ENCODE data around the gene IL6R.
"Not testable (repeated sequence)": the region's sequence is repeated elsewhere in the genome, so short reads cannot be mapped to it uniquely, and the experiment has no call there.

Gene IL6R

GRCh38 chr1:154420961-154421924 lies 16.1 kb downstream of the IL6R start:
- no peak for DNase-seq
- in situ Hi-C loops (cut with HindIII; ENCODE audit: low pct_ligation_motif_present, low pct_unique_long_range_greater_than_20kb, low sequenced_read_pairs) = no loop called here

- DNase-seq; in situ Hi-C loops (cut with HindIII; ENCODE audit: low pct_ligation_motif_present, low pct_unique_long_range_greater_than_20kb, low sequenced_read_pairs): not testable (repeated sequence)
Measured at GRCh38 chr1:154422049-154422448, 16.9 kb downstream of the IL6R start.

GRCh38 chr1:154422521-154422920 lies 17.4 kb downstream of the IL6R start:
- no peak for DNase-seq
- in situ Hi-C loops (cut with HindIII; ENCODE audit: low pct_ligation_motif_present, low pct_unique_long_range_greater_than_20kb, low sequenced_read_pairs) = no loop called here

GRCh38 chr1:154423304-154423987 lies 18.3 kb downstream of the IL6R start:
- DNase-seq = peak; percentile 71
- in situ Hi-C loops (cut with HindIII; ENCODE audit: low pct_ligation_motif_present, low pct_unique_long_range_greater_than_20kb, low sequenced_read_pairs) = no loop called here

GRCh38 chr1:154423988-154424326 lies 18.8 kb downstream of the IL6R start:
- DNase-seq = no peak
- in situ Hi-C loops (cut with HindIII; ENCODE audit: low pct_ligation_motif_present, low pct_unique_long_range_greater_than_20kb, low sequenced_read_pairs) = no loop called here

- no peak for DNase-seq
Measured at GRCh38 chr1:154425172-154425571, 20.0 kb downstream of the IL6R start.

GRCh38 chr1:154427173-154428139 lies 22.3 kb downstream of the IL6R start:
- DNase-seq = no peak
- in situ Hi-C loops (cut with HindIII; ENCODE audit: low pct_ligation_motif_present, low pct_unique_long_range_greater_than_20kb, low sequenced_read_pairs) = no loop called here

More at GRCh38 chr1:154425172-154425571, 20.0 kb downstream of the IL6R start:
- in situ Hi-C loops (cut with HindIII; ENCODE audit: low pct_ligation_motif_present, low pct_unique_long_range_greater_than_20kb, low sequenced_read_pairs) = no loop called here

- no peak for DNase-seq
- in situ Hi-C loops (cut with HindIII; ENCODE audit: low pct_ligation_motif_present, low pct_unique_long_range_greater_than_20kb, low sequenced_read_pairs) = no loop called here
Measured at GRCh38 chr1:154429118-154429517, 24.0 kb downstream of the IL6R start.

- no peak for DNase-seq
- in situ Hi-C loops (cut with HindIII; ENCODE audit: low pct_ligation_motif_present, low pct_unique_long_range_greater_than_20kb, low sequenced_read_pairs) = no loop called here
Measured at GRCh38 chr1:154429841-154430611, 24.9 kb downstream of the IL6R start.

- in situ Hi-C loops (cut with HindIII; ENCODE audit: low pct_ligation_motif_present, low pct_unique_long_range_greater_than_20kb, low sequenced_read_pairs) = no loop called here
- no peak for DNase-seq
Measured at GRCh38 chr1:154430903-154431302, 25.8 kb downstream of the IL6R start.

GRCh38 chr1:154431586-154432373 lies 26.6 kb downstream of the IL6R start:
- DNase-seq = peak; percentile 96

GRCh38 chr1:154433161-154433764 lies 28.1 kb downstream of the IL6R start:
- in situ Hi-C loops (cut with HindIII; ENCODE audit: low pct_ligation_motif_present, low pct_unique_long_range_greater_than_20kb, low sequenced_read_pairs) = no loop called here
- no peak for DNase-seq

More at GRCh38 chr1:154431586-154432373, 26.6 kb downstream of the IL6R start:
- in situ Hi-C loops (cut with HindIII; ENCODE audit: low pct_ligation_motif_present, low pct_unique_long_range_greater_than_20kb, low sequenced_read_pairs) = no loop called here

- in situ Hi-C loops (cut with HindIII; ENCODE audit: low pct_ligation_motif_present, low pct_unique_long_range_greater_than_20kb, low sequenced_read_pairs) = no loop called here
- DNase-seq = no peak
Measured at GRCh38 chr1:154434346-154435085, 29.4 kb downstream of the IL6R start.

GRCh38 chr1:154435599-154436200 lies 30.6 kb downstream of the IL6R start:
- DNase-seq = no peak
- in situ Hi-C loops (cut with HindIII; ENCODE audit: low pct_ligation_motif_present, low pct_unique_long_range_greater_than_20kb, low sequenced_read_pairs) = no loop called here

GRCh38 chr1:154436433-154436832 lies 31.3 kb downstream of the IL6R start:
- in situ Hi-C loops (cut with HindIII; ENCODE audit: low pct_ligation_motif_present, low pct_unique_long_range_greater_than_20kb, low sequenced_read_pairs) = no loop called here

More at GRCh38 chr1:154436433-154436832, 31.3 kb downstream of the IL6R start:
- DNase-seq = no peak
